BLaER1 (cell line): ENCODE results near the gene BEAN1.

Experiments
- H3K27ac ChIP-seq: shearing (Covaris generic); formaldehyde crosslinking; 2 replicates; pipeline ENCODE4 v1.8.1; 2022
- H3K27me3 ChIP-seq: shearing (Covaris generic); formaldehyde crosslinking; 2 replicates; pipeline ENCODE4 v1.8.1; 2022
- H3K36me3 ChIP-seq: shearing (Covaris generic); formaldehyde crosslinking; 2 replicates; pipeline ENCODE4 v1.8.1; 2022
- H3K4me1 ChIP-seq: shearing (Covaris generic); formaldehyde crosslinking; 2 replicates; pipeline ENCODE4 v1.8.1; 2022
- H3K4me2 ChIP-seq: shearing (Covaris generic); formaldehyde crosslinking; 2 replicates; pipeline ENCODE4 v1.8.1; 2022
- H3K4me3 ChIP-seq: shearing (Covaris generic); formaldehyde crosslinking; 2 replicates; pipeline ENCODE4 v1.8.1; 2022
- H3K9ac ChIP-seq: shearing (Covaris generic); formaldehyde crosslinking; 2 replicates; pipeline ENCODE4 v1.8.1; 2022
- H3K9me3 ChIP-seq: shearing (Covaris generic); formaldehyde crosslinking; 2 replicates; pipeline ENCODE4 v1.8.1; 2022
- H4K20me1 ChIP-seq: shearing (Covaris generic); formaldehyde crosslinking; 2 replicates; pipeline ENCODE4 v1.8.1; 2022
- Cebpa-rat ChIP-seq: shearing (Covaris generic); IDR thresholded peaks from 2 replicates; pipeline ENCODE4 v1.8.1; 2022

Gene BEAN1

GRCh38 chr16:66405057-66405783 lies 21.9 kb upstream of the BEAN1 start:
- no peak overlapping the region for H3K27ac ChIP-seq
- no peaks in the 10 kb centered on the region for H3K36me3 ChIP-seq
- H3K27me3 ChIP-seq = no peaks in the 10 kb centered on the region
- TF ChIP-seq Cebpa-rat = no peak
- H3K9ac ChIP-seq = no peak overlapping the region
- peaks cover 41% of the 10 kb centered on the region for H3K4me1 ChIP-seq
- H3K9me3 ChIP-seq = peaks cover 6% of the 10 kb centered on the region; the same call in 1 of the 2 replicates
- no peaks in the 10 kb centered on the region for H4K20me1 ChIP-seq
- no peak overlapping the region for H3K4me3 ChIP-seq
- H3K4me2 ChIP-seq = no peak overlapping the region

GRCh38 chr16:66406534-66407221 lies 20.4 kb upstream of the BEAN1 start:
- peak overlapping the region; percentile 52; the same call in 1 of the 2 replicates for H3K9ac ChIP-seq
- H3K4me2 ChIP-seq = peak overlapping the region; percentile 95
- peaks cover 27% of the 10 kb centered on the region for H3K4me1 ChIP-seq

GRCh38 chr16:66408163-66409048 lies 18.7 kb upstream of the BEAN1 start:
- no peak for TF ChIP-seq Cebpa-rat
- Histone ChIP-seq H3K27ac (peak overlapping the region; percentile 8; the same call in 1 of the 2 replicates), H3K9me3 (peaks cover 20% of the 10 kb centered on the region), H4K20me1 (no peaks in the 10 kb centered on the region), H3K9ac (no peak overlapping the region), H3K36me3 (no peaks in the 10 kb centered on the region), H3K27me3 (no peaks in the 10 kb centered on the region), H3K4me2 (peak overlapping the region; percentile 61), H3K4me1 (peaks cover 22% of the 10 kb centered on the region), H3K4me3 (no peak overlapping the region)

More at GRCh38 chr16:66406534-66407221, 20.4 kb upstream of the BEAN1 start:
- H3K27me3 ChIP-seq = no peaks in the 10 kb centered on the region
- peak overlapping the region; percentile 68 for H3K4me3 ChIP-seq
- H3K9me3 ChIP-seq = peaks cover 6% of the 10 kb centered on the region; the same call in 1 of the 2 replicates
- H3K36me3 ChIP-seq = no peaks in the 10 kb centered on the region
- TF ChIP-seq Cebpa-rat = no peak
- H3K27ac ChIP-seq = no peak overlapping the region
- no peaks in the 10 kb centered on the region for H4K20me1 ChIP-seq

- no peak overlapping the region for H3K4me3 ChIP-seq
- H3K27ac ChIP-seq = no peak overlapping the region
- TF ChIP-seq Cebpa-rat = no peak
- peaks cover 20% of the 10 kb centered on the region for H3K9me3 ChIP-seq
- H3K4me1 ChIP-seq = peaks cover 22% of the 10 kb centered on the region
- H3K4me2 ChIP-seq = no peak overlapping the region
- H3K9ac ChIP-seq = no peak overlapping the region
- H4K20me1 ChIP-seq = no peaks in the 10 kb centered on the region
- H3K27me3 ChIP-seq = no peaks in the 10 kb centered on the region
- no peaks in the 10 kb centered on the region for H3K36me3 ChIP-seq
Observed at GRCh38 chr16:66409156-66409555, 17.9 kb upstream of the BEAN1 start.

- H3K4me2 ChIP-seq = no peak overlapping the region
Observed at GRCh38 chr16:66412182-66412581, 14.9 kb upstream of the BEAN1 start.

GRCh38 chr16:66414891-66415290 lies 12.2 kb upstream of the BEAN1 start:
- Histone ChIP-seq H3K4me2 (no peak overlapping the region), H3K36me3 (no peaks in the 10 kb centered on the region), H4K20me1 (no peaks in the 10 kb centered on the region), H3K9me3 (peaks cover 13% of the 10 kb centered on the region), H3K4me3 (no peak overlapping the region), H3K9ac (no peak overlapping the region), H3K4me1 (no peaks in the 10 kb centered on the region), H3K27me3 (no peaks in the 10 kb centered on the region), H3K27ac (no peak overlapping the region)
- no peak for TF ChIP-seq Cebpa-rat

More at GRCh38 chr16:66412182-66412581, 14.9 kb upstream of the BEAN1 start:
- H3K4me3 ChIP-seq = no peak overlapping the region
- H3K9me3 ChIP-seq = peaks cover 13% of the 10 kb centered on the region
- no peaks in the 10 kb centered on the region for H3K36me3 ChIP-seq
- H3K4me1 ChIP-seq = peaks cover 17% of the 10 kb centered on the region
- H4K20me1 ChIP-seq = no peaks in the 10 kb centered on the region
- no peak for TF ChIP-seq Cebpa-rat
- H3K9ac ChIP-seq = no peak overlapping the region
- H3K27me3 ChIP-seq = no peaks in the 10 kb centered on the region
- H3K27ac ChIP-seq = no peak overlapping the region

GRCh38 chr16:66416136-66416535 lies 11.0 kb upstream of the BEAN1 start:
- H3K27me3 ChIP-seq = no peaks in the 10 kb centered on the region
- H3K9me3 ChIP-seq = peaks cover 13% of the 10 kb centered on the region
- TF ChIP-seq Cebpa-rat = no peak

GRCh38 chr16:66416939-66417700 lies 10.0 kb upstream of the BEAN1 start:
- H3K36me3 ChIP-seq = no peaks in the 10 kb centered on the region
- no peak for TF ChIP-seq Cebpa-rat
- H3K27ac ChIP-seq = no peak overlapping the region
- H3K27me3 ChIP-seq = no peaks in the 10 kb centered on the region
- no peaks in the 10 kb centered on the region for H4K20me1 ChIP-seq
- H3K4me1 ChIP-seq = no peaks in the 10 kb centered on the region
- H3K9me3 ChIP-seq = peaks cover 13% of the 10 kb centered on the region
- no peak overlapping the region for H3K9ac ChIP-seq
- H3K4me3 ChIP-seq = no peak overlapping the region
- H3K4me2 ChIP-seq = no peak overlapping the region

More at GRCh38 chr16:66416136-66416535, 11.0 kb upstream of the BEAN1 start:
- Histone ChIP-seq H4K20me1 (no peaks in the 10 kb centered on the region), H3K4me3 (no peak overlapping the region), H3K9ac (no peak overlapping the region), H3K4me2 (no peak overlapping the region), H3K36me3 (no peaks in the 10 kb centered on the region), H3K27ac (no peak overlapping the region), H3K4me1 (no peaks in the 10 kb centered on the region)
